ENCODE measurements around the gene BMP6. TPM values are rescaled to one million over a fixed set of nuclear protein-coding genes. Genes with fewer than 3 reads are reported as not detected.

The BMP6 gene
- total and polyA plus RNA-seq, 5 experiments from 2014 or later: not detected

- Mint-ChIP-seq H3K4me3 (no peak overlapping the region), H3K36me3 (no peaks in the 10 kb centered on the region)
- POLR2A ChIA-PET: no interaction called here
These were observed 186.1 kb downstream of the BMP6 start for GRCh38 chr6:7912024-7912423.

DNA sequence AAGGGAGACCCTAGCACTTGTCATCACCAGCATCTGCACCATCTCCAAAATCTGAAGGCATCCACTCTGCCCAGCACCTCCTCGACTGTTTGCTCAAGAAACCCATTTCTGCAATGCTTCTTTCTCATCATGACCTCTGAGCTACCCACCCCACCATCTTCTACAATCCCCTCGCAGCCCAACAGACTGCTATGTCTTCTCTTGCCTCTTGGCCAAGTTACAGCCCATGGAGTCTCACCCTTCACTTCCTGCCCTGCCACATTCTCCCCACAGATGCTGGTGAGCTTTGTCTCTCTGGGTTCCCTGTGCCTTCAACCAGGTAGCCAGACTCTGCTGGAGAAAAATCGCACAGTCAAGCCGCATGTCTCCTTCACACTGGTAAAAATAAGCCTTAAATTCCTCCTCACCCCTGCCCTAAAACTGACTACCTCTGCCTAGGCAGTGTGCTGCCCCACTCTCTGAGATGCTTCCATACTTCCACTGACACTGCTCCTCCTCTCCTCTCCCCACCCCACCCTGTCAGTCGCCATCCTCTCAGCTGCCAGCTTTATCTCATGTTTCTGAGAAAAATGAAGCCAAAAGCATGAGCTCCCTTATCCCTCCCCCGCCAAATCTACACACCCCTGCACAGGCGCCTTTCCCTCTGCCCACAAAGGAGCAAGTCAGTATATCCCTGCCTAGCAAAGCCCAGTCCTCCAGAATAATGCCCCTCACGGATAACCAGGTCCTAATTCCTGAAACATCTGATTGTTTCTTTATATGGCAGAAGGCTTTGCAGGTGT, 187.0 kb downstream of the BMP6 start:
- Mint-ChIP-seq H3K4me3 (no peak overlapping the region), H3K27me3 (no peaks in the 10 kb centered on the region), H3K36me3 (no peaks in the 10 kb centered on the region), H3K9me3 (no peaks in the 10 kb centered on the region), H3K4me1 (peaks cover 5 to 16% (median 8%) of the 10 kb centered on the region in 4 donors), H3K27ac (no peak overlapping the region)
- ATAC-seq: no peak
- DNase-seq: no peak
- POLR2A ChIA-PET: no interaction called here

More at GRCh38 chr6:7912024-7912423, 186.1 kb downstream of the BMP6 start:
- no peak overlapping the region for H3K27ac Mint-ChIP-seq
- H3K27me3 Mint-ChIP-seq: no peaks in the 10 kb centered on the region
- DNase-seq (no peak), ATAC-seq (no peak)
- H3K4me1 Mint-ChIP-seq: peaks cover 5 to 17% (median 8%) of the 10 kb centered on the region in 4 donors
- no peaks in the 10 kb centered on the region for H3K9me3 Mint-ChIP-seq

DNA sequence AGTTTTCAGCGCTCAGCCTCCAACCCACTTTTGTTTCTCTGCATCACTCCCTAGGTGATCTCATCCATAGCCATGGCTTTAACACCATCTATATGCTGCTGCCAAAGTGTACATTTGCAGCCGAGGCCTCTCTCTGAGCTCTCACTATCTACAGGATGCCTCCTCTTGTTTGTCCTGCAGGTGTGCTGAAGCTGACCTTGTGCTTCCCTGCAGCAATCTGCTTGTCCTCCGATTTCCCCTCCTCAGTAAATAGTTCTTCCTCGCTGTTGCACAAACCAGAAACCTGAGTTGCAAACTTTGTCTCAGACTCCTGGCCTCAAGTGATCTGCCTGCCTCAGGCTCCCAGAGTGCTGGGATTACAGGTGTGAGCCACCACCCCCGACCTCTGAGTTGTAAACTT, 188.4 kb downstream of the BMP6 start:
- peaks cover 3 to 8% (median 5%) of the 10 kb centered on the region in 4 donors for H3K4me1 Mint-ChIP-seq
- POLR2A ChIA-PET: no interaction called here
- no peak for DNase-seq
- H3K36me3 Mint-ChIP-seq: no peaks in the 10 kb centered on the region
- peaks cover 0 to 3% (median 0%) of the 10 kb centered on the region in 5 donors for H3K27me3 Mint-ChIP-seq
- no peak for ATAC-seq
- H3K4me3 Mint-ChIP-seq: no peak overlapping the region
- H3K9me3 Mint-ChIP-seq: no peaks in the 10 kb centered on the region
- H3K27ac Mint-ChIP-seq: no peak overlapping the region

GRCh38 chr6:7914991-7915789, 189.3 kb downstream of the BMP6 start:
- no peak overlapping the region for H3K27ac Mint-ChIP-seq
- peaks cover 0 to 3% (median 0%) of the 10 kb centered on the region in 5 donors for H3K27me3 Mint-ChIP-seq
- no peak for DNase-seq
- H3K9me3 Mint-ChIP-seq: no peaks in the 10 kb centered on the region
- ATAC-seq: no peak
- POLR2A ChIA-PET: no interaction called here
- H3K36me3 Mint-ChIP-seq: no peaks in the 10 kb centered on the region
- H3K4me3 Mint-ChIP-seq: no peak overlapping the region
- peaks cover 0 to 4% (median 2%) of the 10 kb centered on the region in 4 donors for H3K4me1 Mint-ChIP-seq

GRCh38 chr6:7916959-7917358, 191.1 kb downstream of the BMP6 start:
- H3K27ac Mint-ChIP-seq: peak overlapping the region in 1 of 10 donors; percentile 60
- no peak for DNase-seq
- POLR2A ChIA-PET: no interaction called here
- H3K4me3 Mint-ChIP-seq: no peak overlapping the region
- H3K9me3 Mint-ChIP-seq: no peaks in the 10 kb centered on the region
- peaks cover 0 to 3% (median 0%) of the 10 kb centered on the region in 5 donors for H3K27me3 Mint-ChIP-seq
- no peaks in the 10 kb centered on the region for H3K36me3 Mint-ChIP-seq
- no peak for ATAC-seq
- peaks cover 0 to 4% (median 0%) of the 10 kb centered on the region in 4 donors for H3K4me1 Mint-ChIP-seq

GRCh38 chr6:7917729-7918128, 191.8 kb downstream of the BMP6 start:
- no peaks in the 10 kb centered on the region for H3K9me3 Mint-ChIP-seq
- H3K36me3 Mint-ChIP-seq: no peaks in the 10 kb centered on the region
- peaks cover 0 to 4% (median 0%) of the 10 kb centered on the region in 4 donors for H3K4me1 Mint-ChIP-seq
- DNase-seq (no peak), ATAC-seq (no peak)
- H3K27ac Mint-ChIP-seq: no peak overlapping the region
- no peak overlapping the region for H3K4me3 Mint-ChIP-seq
- H3K27me3 Mint-ChIP-seq: peaks cover 0 to 3% (median 0%) of the 10 kb centered on the region in 5 donors
- POLR2A ChIA-PET: no interaction called here

- ATAC-seq (no peak), DNase-seq (no peak)
- Mint-ChIP-seq H3K36me3 (no peaks in the 10 kb centered on the region), H3K27ac (no peak overlapping the region), H3K27me3 (peaks cover 0 to 3% (median 0%) of the 10 kb centered on the region in 5 donors), H3K9me3 (no peaks in the 10 kb centered on the region), H3K4me1 (peaks cover 0 to 4% (median 0%) of the 10 kb centered on the region in 4 donors), H3K4me3 (no peak overlapping the region)
- POLR2A ChIA-PET: no interaction called here
These were observed 192.5 kb downstream of the BMP6 start for GRCh38 chr6:7918403-7918802.

- H3K27me3 Mint-ChIP-seq: peaks cover 0 to 11% (median 7%) of the 10 kb centered on the region in 5 donors
- peaks cover 0 to 14% (median 10%) of the 10 kb centered on the region in 9 donors for H3K9me3 Mint-ChIP-seq
- ATAC-seq: no peak
- peaks cover 0 to 14% (median 13%) of the 10 kb centered on the region in 3 donors for H3K36me3 Mint-ChIP-seq
- H3K4me1 Mint-ChIP-seq: peaks cover 0 to 4% (median 0%) of the 10 kb centered on the region in 4 donors
- no peak overlapping the region for H3K4me3 Mint-ChIP-seq
- POLR2A ChIA-PET: no interaction called here
- no peak overlapping the region for H3K27ac Mint-ChIP-seq
- no peak for DNase-seq
These were observed 194.0 kb downstream of the BMP6 start for GRCh38 chr6:7919871-7920270.

DNA sequence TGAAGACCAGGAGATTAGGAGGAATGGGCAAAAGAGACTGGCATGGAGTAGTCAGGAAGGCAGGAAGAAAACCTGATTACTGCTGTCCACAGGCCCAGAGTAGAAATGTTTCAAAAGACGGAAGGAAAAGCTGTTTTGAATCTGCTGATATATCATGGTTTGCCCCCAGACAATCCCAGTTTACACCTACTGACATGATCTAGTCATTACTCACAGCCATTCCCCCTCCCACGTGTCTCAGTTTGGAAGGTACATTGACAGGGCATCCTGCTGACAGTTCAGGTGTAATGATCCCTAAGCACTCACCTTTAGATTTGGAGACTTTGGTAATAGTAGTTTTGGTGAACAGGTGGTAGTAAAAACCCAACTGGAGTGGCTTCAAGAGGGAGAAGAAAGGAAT, 194.5 kb downstream of the BMP6 start:
- POLR2A ChIA-PET: no interaction called here
- no peak for DNase-seq
- Mint-ChIP-seq H3K27me3 (peaks cover under 1 to 11% (median 7%) of the 10 kb centered on the region in 5 donors), H3K36me3 (peaks cover 0 to 19% (median 14%) of the 10 kb centered on the region in 3 donors), H3K27ac (no peak overlapping the region), H3K9me3 (peaks cover 0 to 19% (median 14%) of the 10 kb centered on the region in 9 donors), H3K4me3 (no peak overlapping the region), H3K4me1 (peaks cover 0 to 4% (median 0%) of the 10 kb centered on the region in 4 donors)
- ATAC-seq: no peak

GRCh38 chr6:7921046-7921445, 195.1 kb downstream of the BMP6 start:
- POLR2A ChIA-PET: no interaction called here
- DNase-seq (no peak), ATAC-seq (no peak)
- H3K9me3 Mint-ChIP-seq: peaks cover 0 to 22% (median 17%) of the 10 kb centered on the region in 9 donors
- H3K36me3 Mint-ChIP-seq: peaks cover 0 to 21% (median 16%) of the 10 kb centered on the region in 3 donors
- H3K27me3 Mint-ChIP-seq: peaks cover 2 to 11% (median 8%) of the 10 kb centered on the region in 5 donors
- H3K27ac Mint-ChIP-seq: no peak overlapping the region
- H3K4me1 Mint-ChIP-seq: peaks cover 0 to 4% (median 0%) of the 10 kb centered on the region in 4 donors
- H3K4me3 Mint-ChIP-seq: no peak overlapping the region

DNA sequence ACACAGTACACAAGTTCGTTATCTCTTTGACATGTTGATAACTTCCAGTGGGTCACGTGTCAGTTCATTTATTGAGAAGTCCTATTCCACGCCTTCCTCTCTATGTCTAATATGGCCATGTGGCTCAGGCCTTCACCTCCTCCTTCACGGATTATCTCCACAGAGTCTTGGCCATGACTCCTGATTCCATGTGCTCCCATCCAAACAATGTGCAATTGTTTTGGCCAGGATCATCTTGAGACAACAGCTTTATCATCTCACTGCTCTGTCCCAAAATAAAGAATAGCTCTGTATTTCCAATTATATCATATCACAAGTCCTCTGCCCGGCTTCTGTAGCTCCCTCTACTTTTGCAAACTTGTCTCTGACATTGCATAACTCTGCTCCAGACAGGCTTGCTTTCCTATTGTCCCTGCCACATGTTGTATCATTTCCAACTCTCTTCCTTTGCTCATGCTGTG, 195.8 kb downstream of the BMP6 start:
- Mint-ChIP-seq H3K4me1 (peaks cover 0 to 4% (median 0%) of the 10 kb centered on the region in 4 donors), H3K27me3 (peaks cover 2 to 14% (median 11%) of the 10 kb centered on the region in 5 donors), H3K27ac (no peak overlapping the region), H3K4me3 (no peak overlapping the region), H3K36me3 (peaks cover 0 to 21% (median 16%) of the 10 kb centered on the region in 3 donors), H3K9me3 (peaks cover 0 to 24% (median 17%) of the 10 kb centered on the region in 9 donors)
- DNase-seq (no peak), ATAC-seq (no peak)
- POLR2A ChIA-PET: no interaction called here

- H3K4me3 Mint-ChIP-seq: no peak overlapping the region
- no peak for ATAC-seq
- H3K4me1 Mint-ChIP-seq: no peaks in the 10 kb centered on the region
- peaks cover 6 to 22% (median 14%) of the 10 kb centered on the region in 5 donors for H3K27me3 Mint-ChIP-seq
- POLR2A ChIA-PET: no interaction called here
- no peak for DNase-seq
- peaks cover 0 to 27% (median 17%) of the 10 kb centered on the region in 9 donors for H3K9me3 Mint-ChIP-seq
- no peak overlapping the region for H3K27ac Mint-ChIP-seq
- peaks cover 0 to 21% (median 16%) of the 10 kb centered on the region in 3 donors for H3K36me3 Mint-ChIP-seq
These were observed 196.7 kb downstream of the BMP6 start for GRCh38 chr6:7922596-7922995.

GRCh38 chr6:7924867-7925266, 199.0 kb downstream of the BMP6 start:
- no peak overlapping the region for H3K4me3 Mint-ChIP-seq
- ATAC-seq: no peak

More at GRCh38 chr6:7924867-7925266, 199.0 kb downstream of the BMP6 start:
- no peak for DNase-seq
- H3K4me1 Mint-ChIP-seq: no peaks in the 10 kb centered on the region
- peaks cover 0 to 21% (median 16%) of the 10 kb centered on the region in 3 donors for H3K36me3 Mint-ChIP-seq
- H3K9me3 Mint-ChIP-seq: peaks cover 0 to 34% (median 18%) of the 10 kb centered on the region in 9 donors
- H3K27me3 Mint-ChIP-seq: peaks cover 6 to 26% (median 19%) of the 10 kb centered on the region in 5 donors
- no peak overlapping the region for H3K27ac Mint-ChIP-seq
- POLR2A ChIA-PET: no interaction called here

All from naive thymus-derived CD8-positive, alpha-beta T cell (primary cell).